Activated CD4-positive, alpha-beta T cell treated with anti-CD3 and anti-CD28 coated beads, Interleukin-2, Interleukin-4, amounts not matched to agents 100 ng/mL and 50 ng/mL, durations not matched to agents 16 hours and 8 hours (primary cell): Measurements from ENCODE around the gene UQCRC2.
"Not testable (repeated sequence)": the region's sequence is repeated elsewhere in the genome, so short reads cannot be mapped to it uniquely, and the experiment has no call there.

Experiments used
- DNase-seq: peaks from one replicate; pipeline ENCODE4 v3.0.0-alpha.2; 2020; ENCODE audit warnings: low spot score

UQCRC2 gene

GRCh38 chr16:21982108-21982507 lies 28.9 kb downstream of the UQCRC2 start:
- no peak for DNase-seq

- no peak for DNase-seq
Observed at GRCh38 chr16:21984062-21984461, 30.9 kb downstream of the UQCRC2 start.

- DNase-seq = no peak
Observed at GRCh38 chr16:21985524-21985923, 32.4 kb downstream of the UQCRC2 start.

GRCh38 chr16:21986692-21987246 lies 33.6 kb downstream of the UQCRC2 start:
- no peak for DNase-seq

GRCh38 chr16:21987498-21987897 lies 34.3 kb downstream of the UQCRC2 start:
- DNase-seq = no peak

GRCh38 chr16:21989133-21989532 lies 36.0 kb downstream of the UQCRC2 start:
- no peak for DNase-seq

GRCh38 chr16:21989751-21990150 lies 36.6 kb downstream of the UQCRC2 start:
- no peak for DNase-seq

- no peak for DNase-seq
Observed at GRCh38 chr16:21990381-21990944, 37.3 kb downstream of the UQCRC2 start.

GRCh38 chr16:21991621-21992020 lies 38.5 kb downstream of the UQCRC2 start:
- DNase-seq = peak; percentile 46

GRCh38 chr16:21994856-21995465 lies 41.8 kb downstream of the UQCRC2 start:
- DNase-seq = no peak

GRCh38 chr16:21996923-21997696 lies 43.9 kb downstream of the UQCRC2 start:
- no peak for DNase-seq

GRCh38 chr16:21997697-21998480 lies 44.7 kb downstream of the UQCRC2 start:
- DNase-seq = no peak

- no peak for DNase-seq
Observed at GRCh38 chr16:22001591-22001990, 48.4 kb downstream of the UQCRC2 start.

- DNase-seq = not testable (repeated sequence)
Observed at GRCh38 chr16:22002047-22002446, 48.9 kb downstream of the UQCRC2 start.

GRCh38 chr16:22003195-22003594 lies 50.0 kb downstream of the UQCRC2 start:
- no peak for DNase-seq

- no peak for DNase-seq
Observed at GRCh38 chr16:22004341-22004740, 51.2 kb downstream of the UQCRC2 start.

- DNase-seq = no peak
Observed at GRCh38 chr16:22005746-22006145, 52.6 kb downstream of the UQCRC2 start.

- DNase-seq = no peak
Observed at GRCh38 chr16:22006636-22007035, 53.5 kb downstream of the UQCRC2 start.

- no peak for DNase-seq
Observed at GRCh38 chr16:22007159-22007508, 54.0 kb downstream of the UQCRC2 start.

- DNase-seq = peak; percentile 62
Observed at GRCh38 chr16:22007509-22008214, 54.5 kb downstream of the UQCRC2 start, which contains the start of gene MOSMO. Gene MOSMO (plus strand): TSS chr16:22008111. CDS start chr16:22008302, 191 bp downstream.

- DNase-seq = no peak
Observed at GRCh38 chr16:22008215-22009059, 55.3 kb downstream of the UQCRC2 start.
